A375 (cell line): ENCODE data around the gene SLC43A2. TPM values are rescaled to one million over a fixed set of nuclear protein-coding genes. Genes with fewer than 3 reads are reported as not detected.

Source experiments
- small RNA-seq: library from RNA; depleted of rRNA; stranded (forward); fragments of <200 nt; gene quantifications from one replicate; pipeline ENCODE3, GENCODE V24; 2014
- total RNA-seq: library from RNA; depleted of rRNA; stranded (reverse); fragments of >200 nt; shearing (Covaris generic); gene quantifications from 2 replicates; pipeline ENCODE4 v1.2.3, GENCODE V29; 2014; rRNA removed

SLC43A2 gene
- 0.77 and 1.4 TPM in 2 replicates for total RNA-seq

GRCh38 chr17:1627982-1628855 lies at the start of gene SLC43A2:
Gene SLC43A2, minus strand, starts transcription at chr17:1628834. Its CDS starts 960 bp downstream, at chr17:1627874.

GRCh38 chr17:1649844-1650501 lies 21.3 kb upstream of the SLC43A2 start, which contains the start of gene RILP:
Gene RILP, minus strand, starts transcription at chr17:1649866. Its CDS starts 62 bp downstream, at chr17:1649804.

DNA sequence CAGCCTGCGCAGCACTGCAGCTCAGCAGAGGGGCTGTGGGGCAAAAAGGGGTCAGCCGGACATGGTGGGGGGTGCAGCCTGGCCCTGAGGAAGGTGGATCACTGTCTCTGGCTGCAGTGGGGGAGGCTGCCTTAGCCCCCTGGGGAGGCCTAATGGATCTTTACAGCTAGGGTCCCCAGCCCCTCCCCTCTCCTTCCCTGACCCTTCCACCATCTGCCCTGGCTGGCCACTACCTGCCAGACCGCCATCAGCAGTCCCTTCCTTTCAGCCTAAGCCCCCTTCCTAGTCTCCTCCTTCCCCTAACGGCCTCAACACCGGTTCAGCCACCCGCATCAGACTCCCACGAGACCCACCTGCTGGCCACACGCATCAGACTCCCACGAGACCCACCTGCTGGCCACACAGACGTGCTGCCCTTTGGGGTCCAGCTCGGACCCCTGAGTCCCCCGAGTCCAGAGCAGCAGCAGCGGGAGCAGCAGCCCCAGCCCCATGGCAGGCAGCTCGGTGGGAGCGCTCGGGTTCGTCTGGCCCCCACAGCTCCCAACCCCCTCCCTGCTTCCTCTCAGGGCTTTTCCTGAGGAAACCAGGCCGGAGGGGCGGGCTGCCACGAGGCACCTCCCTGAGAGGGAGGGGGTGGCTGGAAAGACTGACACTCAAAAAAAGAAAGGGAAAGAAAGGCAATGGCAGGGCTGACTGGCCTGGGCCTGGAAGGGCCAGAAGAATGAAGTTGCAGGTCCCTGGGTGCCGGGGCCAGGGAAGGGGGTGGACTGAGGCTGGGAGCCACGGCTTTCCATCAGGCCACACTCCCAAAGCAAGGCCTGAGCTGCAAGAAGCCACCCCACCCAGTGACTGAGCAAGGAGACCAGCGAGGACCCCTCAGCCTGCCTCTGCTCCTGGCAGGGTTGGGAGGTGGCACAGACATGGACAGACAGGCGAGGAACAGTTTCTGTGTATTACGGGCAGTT lies 16.9 kb upstream of the SLC43A2 start, which contains the start of gene SCARF1:
Gene SCARF1 (minus strand): TSS at position 526 of the 965 bp plus-strand sequence. CDS start 35 bp downstream, at position 491.

Small RNAs within 50 kb of the gene (small RNA-seq; reads per million reads assigned to genes)
- not detected for gene RN7SL105P

Other genes starting within 250 kb of the SLC43A2 start
- 480 and 534 TPM in 2 replicates for gene YWHAE, start 228.6 kb downstream of the SLC43A2 start, total RNA-seq
- gene CRK, start 172.6 kb downstream of the SLC43A2 start, total RNA-seq = 46.2 and 47.9 TPM in 2 replicates
- gene MYO1C, start 136.1 kb downstream of the SLC43A2 start, total RNA-seq = 104 and 107 TPM in 2 replicates
- gene INPP5K, start 112.2 kb downstream of the SLC43A2 start, total RNA-seq = 61.0 and 73.0 TPM in 2 replicates
- gene PITPNA, start 66.0 kb downstream of the SLC43A2 start, total RNA-seq = 40.1 and 46.4 TPM in 2 replicates
- 0.19 and 0.41 TPM in 2 replicates for gene SCARF1, start 16.9 kb upstream of the SLC43A2 start, total RNA-seq
- gene RILP, start 21.0 kb upstream of the SLC43A2 start, total RNA-seq = 13.8 and 17.3 TPM in 2 replicates
- gene PRPF8, start 56.0 kb upstream of the SLC43A2 start, total RNA-seq = 113 and 118 TPM in 2 replicates
- 2.9 and 3.1 TPM in 2 replicates for gene TLCD2, start 81.5 kb upstream of the SLC43A2 start, total RNA-seq
- 18.7 and 26.5 TPM in 2 replicates for gene WDR81, start 95.9 kb upstream of the SLC43A2 start, total RNA-seq
- 0.49 and 0.98 TPM in 2 replicates for gene SERPINF2, start 114.0 kb upstream of the SLC43A2 start, total RNA-seq
- 17.8 and 18.0 TPM in 2 replicates for gene SERPINF1, start 133.2 kb upstream of the SLC43A2 start, total RNA-seq
- gene SMYD4, start 201.1 kb upstream of the SLC43A2 start, total RNA-seq = 7.5 and 9.4 TPM in 2 replicates
- gene RPA1, start 201.2 kb upstream of the SLC43A2 start, total RNA-seq = 50.5 and 58.8 TPM in 2 replicates